Measurements from ENCODE around the gene NETO1. TPM values are rescaled to one million over a fixed set of nuclear protein-coding genes. Genes with fewer than 3 reads are reported as not detected.

Gene NETO1
- total and polyA plus RNA-seq, 10 of the 15 experiments (the other 5 are each of a cell fraction or from before 2014, with no cell fraction given) = 0.52 TPM; not detected in 9

- ChIA-PET POLR2A (no interaction called here), RAD21 (ENCODE audit: unreplicated experiment) (no interaction called here), CTCF (no interaction called here), SMC1A (ENCODE audit: uncharacterized antibody, unreplicated experiment) (no interaction called here)
- BruUV-seq (replicated peaks) = no TSS peak
- WGBS (ENCODE audit: insufficient coverage, insufficient replicate concordance, low lambda C conversion rate, missing lambda C conversion rate) = 28% methylated on average over 72 of the region's 102 CpGs
- TF ChIP-seq TCF3 (IDR thresholded peaks at IDR 0.05; ENCODE audit: borderline replicate concordance, insufficient read depth, low read depth, low read length) (no peak), EZH2 (IDR thresholded peaks at IDR 0.05; ENCODE audit: borderline replicate concordance, control insufficient read depth, low read depth, low read length) (no peak), TCF12 (IDR thresholded peaks at IDR 0.05; ENCODE audit: low read depth, low read length) (no peak), ZNF687 (IDR thresholded peaks at IDR 0.05) (no peak), EGR1 (IDR thresholded peaks at IDR 0.05; ENCODE audit: borderline replicate concordance in 1 of 2, low read depth in 2 of 2, low read length in 2 of 2) (no peak), ESRRA (IDR thresholded peaks at IDR 0.05; ENCODE audit: low read length) (no peak), RUNX3 (IDR thresholded peaks at IDR 0.05; ENCODE audit: low read length) (no peak), RCOR1 (conservative IDR thresholded peaks at IDR 0.05; ENCODE audit: low read depth, low read length) (no peak), ATF3 (IDR thresholded peaks at IDR 0.05; ENCODE audit: borderline replicate concordance, extremely low read depth, low read depth, low read length) (no peak), CBX5 (IDR thresholded peaks at IDR 0.05; ENCODE audit: low read depth) (no peak)
- TF ChIP-seq, protein P1, sequence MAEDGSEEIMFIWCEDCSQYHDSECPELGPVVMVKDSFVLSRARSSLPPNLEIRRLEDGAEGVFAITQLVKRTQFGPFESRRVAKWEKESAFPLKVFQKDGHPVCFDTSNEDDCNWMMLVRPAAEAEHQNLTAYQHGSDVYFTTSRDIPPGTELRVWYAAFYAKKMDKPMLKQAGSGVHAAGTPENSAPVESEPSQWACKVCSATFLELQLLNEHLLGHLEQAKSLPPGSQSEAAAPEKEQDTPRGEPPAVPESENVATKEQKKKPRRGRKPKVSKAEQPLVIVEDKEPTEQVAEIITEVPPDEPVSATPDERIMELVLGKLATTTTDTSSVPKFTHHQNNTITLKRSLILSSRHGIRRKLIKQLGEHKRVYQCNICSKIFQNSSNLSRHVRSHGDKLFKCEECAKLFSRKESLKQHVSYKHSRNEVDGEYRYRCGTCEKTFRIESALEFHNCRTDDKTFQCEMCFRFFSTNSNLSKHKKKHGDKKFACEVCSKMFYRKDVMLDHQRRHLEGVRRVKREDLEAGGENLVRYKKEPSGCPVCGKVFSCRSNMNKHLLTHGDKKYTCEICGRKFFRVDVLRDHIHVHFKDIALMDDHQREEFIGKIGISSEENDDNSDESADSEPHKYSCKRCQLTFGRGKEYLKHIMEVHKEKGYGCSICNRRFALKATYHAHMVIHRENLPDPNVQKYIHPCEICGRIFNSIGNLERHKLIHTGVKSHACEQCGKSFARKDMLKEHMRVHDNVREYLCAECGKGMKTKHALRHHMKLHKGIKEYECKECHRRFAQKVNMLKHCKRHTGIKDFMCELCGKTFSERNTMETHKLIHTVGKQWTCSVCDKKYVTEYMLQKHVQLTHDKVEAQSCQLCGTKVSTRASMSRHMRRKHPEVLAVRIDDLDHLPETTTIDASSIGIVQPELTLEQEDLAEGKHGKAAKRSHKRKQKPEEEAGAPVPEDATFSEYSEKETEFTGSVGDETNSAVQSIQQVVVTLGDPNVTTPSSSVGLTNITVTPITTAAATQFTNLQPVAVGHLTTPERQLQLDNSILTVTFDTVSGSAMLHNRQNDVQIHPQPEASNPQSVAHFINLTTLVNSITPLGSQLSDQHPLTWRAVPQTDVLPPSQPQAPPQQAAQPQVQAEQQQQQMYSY (CRISPR knock-in tag; IDR thresholded peaks at IDR 0.05) = no peak
- Histone ChIP-seq H4K20me1 (ENCODE audit: control insufficient read depth, insufficient read depth) (no peaks in the 10 kb centered on the region), H3K4me3 (no peak overlapping the region), H3K27me3 (replicated peaks in 1 of 2; ENCODE audit: control insufficient read depth in 2 of 2, insufficient read depth in 2 of 2, low read length in 1 of 2) (no peaks in the 10 kb centered on the region), H3K79me2 (ENCODE audit: control insufficient read depth, insufficient read depth, low read length) (no peaks in the 10 kb centered on the region), H3K36me3 (ENCODE audit: control insufficient read depth in 2 of 2, insufficient read depth in 2 of 2, low read length in 1 of 2) (no peaks in the 10 kb centered on the region), H2AFZ (ENCODE audit: control insufficient read depth, low read depth, low read length) (no peak overlapping the region), H3K4me1 (ENCODE audit: control insufficient read depth, insufficient read depth, low read length) (no peaks in the 10 kb centered on the region), H3K9me3 (replicated peaks; ENCODE audit: control insufficient read depth, insufficient read depth, low read length) (no peaks in the 10 kb centered on the region; the same call in 2 of the 3 replicates), H3K9ac (ENCODE audit: control insufficient read depth, insufficient read depth, low read length) (no peak overlapping the region), H3K4me2 (ENCODE audit: control insufficient read depth, insufficient read depth) (no peak overlapping the region), H3K27ac (ENCODE audit: control insufficient read depth, insufficient read depth) (no peak overlapping the region)
- ATAC-seq (no peak), FAIRE-seq (no peak), DNase-seq (ENCODE audit: low read depth, low spot score) (no peak)
- in situ Hi-C loops (cut with MboI) = no loop called here
- intact Hi-C loops (cut with micrococcal nuclease; ENCODE audit: unreplicated experiment) = no loop called here
Observed at GRCh38 chr18:72866901-72867745, 664 bp downstream of the NETO1 start.
